ENCODE results near the gene KIAA0319L.

DNA sequence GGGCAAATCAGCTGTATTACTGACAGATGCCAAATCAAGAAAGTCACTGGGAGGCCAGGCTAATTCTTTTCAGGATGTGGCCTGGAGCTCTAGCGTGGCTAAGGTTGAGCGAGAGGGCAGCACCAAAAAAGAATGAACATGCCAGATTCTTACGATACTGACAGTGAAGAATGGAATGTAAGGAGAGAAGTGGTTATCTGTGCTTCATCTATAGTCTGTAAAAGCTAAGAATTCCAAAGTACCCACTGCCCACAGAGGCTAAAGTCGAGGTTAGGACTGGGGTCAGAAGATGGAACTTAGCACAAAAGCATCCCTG, 48.6 kb upstream of the KIAA0319L start:
- TF ChIP-seq, protein P1, sequence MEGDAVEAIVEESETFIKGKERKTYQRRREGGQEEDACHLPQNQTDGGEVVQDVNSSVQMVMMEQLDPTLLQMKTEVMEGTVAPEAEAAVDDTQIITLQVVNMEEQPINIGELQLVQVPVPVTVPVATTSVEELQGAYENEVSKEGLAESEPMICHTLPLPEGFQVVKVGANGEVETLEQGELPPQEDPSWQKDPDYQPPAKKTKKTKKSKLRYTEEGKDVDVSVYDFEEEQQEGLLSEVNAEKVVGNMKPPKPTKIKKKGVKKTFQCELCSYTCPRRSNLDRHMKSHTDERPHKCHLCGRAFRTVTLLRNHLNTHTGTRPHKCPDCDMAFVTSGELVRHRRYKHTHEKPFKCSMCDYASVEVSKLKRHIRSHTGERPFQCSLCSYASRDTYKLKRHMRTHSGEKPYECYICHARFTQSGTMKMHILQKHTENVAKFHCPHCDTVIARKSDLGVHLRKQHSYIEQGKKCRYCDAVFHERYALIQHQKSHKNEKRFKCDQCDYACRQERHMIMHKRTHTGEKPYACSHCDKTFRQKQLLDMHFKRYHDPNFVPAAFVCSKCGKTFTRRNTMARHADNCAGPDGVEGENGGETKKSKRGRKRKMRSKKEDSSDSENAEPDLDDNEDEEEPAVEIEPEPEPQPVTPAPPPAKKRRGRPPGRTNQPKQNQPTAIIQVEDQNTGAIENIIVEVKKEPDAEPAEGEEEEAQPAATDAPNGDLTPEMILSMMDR (IDR thresholded peaks at IDR 0.05) = no peak
- no peak for TF ChIP-seq POLR2AphosphoS5 (IDR thresholded peaks at IDR 0.05)

Data from stomach (tissue), 4 donors.